ENCODE data around the gene LAMA4. TPM values are rescaled to one million over a fixed set of nuclear protein-coding genes. Genes with fewer than 3 reads are reported as not detected.

LAMA4 gene
- total RNA-seq, 1 experiment from 2014 or later: 1.1 TPM

GRCh38 chr6:112169541-112169940, 84.8 kb downstream of the LAMA4 start:
- no peaks in the 10 kb centered on the region for H3K9me3 ChIP-seq (ENCODE audit: control insufficient read depth, low read depth, low read length)
- no peak overlapping the region for H2BK15ac ChIP-seq (ENCODE audit: low read depth, low read length)
- no peak overlapping the region for H3K4me3 Mint-ChIP-seq
- H3K9me3 Mint-ChIP-seq: no peaks in the 10 kb centered on the region
- no peak overlapping the region for H2BK20ac ChIP-seq (ENCODE audit: low read depth, low read length, poor library complexity, severe bottlenecking)
- H2BK12ac ChIP-seq (ENCODE audit: insufficient read length, low read depth, low read length): no peak overlapping the region
- H3K23me2 ChIP-seq (ENCODE audit: insufficient read length, low read depth, low read length, poor library complexity, severe bottlenecking): no peaks in the 10 kb centered on the region
- WGBS (ENCODE audit: extremely low coverage, insufficient read length, low lambda C conversion rate): no CpG with 5 or more reads among the region's 1 CpG
- H4K5ac ChIP-seq (ENCODE audit: insufficient read length, low read depth, low read length): no peak overlapping the region
- H3K27me3 Mint-ChIP-seq (ENCODE audit: low read depth): peaks cover 2% of the 10 kb centered on the region; the same call in 1 of the 2 replicates
- H2AFZ ChIP-seq (ENCODE audit: low read length): no peak overlapping the region
- no peak overlapping the region for H2AK5ac ChIP-seq (ENCODE audit: insufficient read length, low read length)
- H3K79me1 ChIP-seq (ENCODE audit: insufficient read depth, low read depth, low read length, poor library complexity, severe bottlenecking): no peaks in the 10 kb centered on the region
- H2BK120ac ChIP-seq (ENCODE audit: low read depth, low read length, poor library complexity, severe bottlenecking): no peak overlapping the region
- DNase-seq: no peak
- no peak overlapping the region for H4K8ac ChIP-seq (replicated peaks; ENCODE audit: insufficient read length, low read depth, low read length)
- H4K20me1 ChIP-seq (ENCODE audit: control insufficient read depth, insufficient read depth, insufficient read length): no peaks in the 10 kb centered on the region
- no peak overlapping the region for H3K4ac ChIP-seq (ENCODE audit: low read depth, low read length)
- no peak overlapping the region for H3K4me2 ChIP-seq (ENCODE audit: insufficient read depth, insufficient read length, low read length)
- no peak overlapping the region for H3K27ac Mint-ChIP-seq
- H3K18ac ChIP-seq (ENCODE audit: insufficient read length, low read depth, low read length): no peak overlapping the region
- H3K56ac ChIP-seq (ENCODE audit: insufficient read length, low read depth, low read length): no peak overlapping the region
- no peak overlapping the region for H3K14ac ChIP-seq (ENCODE audit: insufficient read depth, low read length)
- H3K4me1 ChIP-seq (ENCODE audit: insufficient read depth, low read length): no peaks in the 10 kb centered on the region; the same call in 1 of the 2 replicates
- H3K27ac ChIP-seq (ENCODE audit: insufficient read length, low read depth, low read length): no peak overlapping the region
- no peaks in the 10 kb centered on the region; a peak in 1 of 7 replicates for H3K36me3 Mint-ChIP-seq (ENCODE audit: insufficient read depth in 1 of 3, low read depth in 3 of 3)
- H4K91ac ChIP-seq (ENCODE audit: insufficient read length, low read depth, low read length): no peak overlapping the region
- no peak overlapping the region for H3K9ac ChIP-seq (ENCODE audit: extremely low read depth, insufficient read length, low read length)
- H3T11ph ChIP-seq (ENCODE audit: low read length): no peak overlapping the region
- no peaks in the 10 kb centered on the region for H3K27me3 ChIP-seq (ENCODE audit: insufficient read depth, low read length)
- H3K79me2 ChIP-seq (ENCODE audit: insufficient read depth, low read length): no peaks in the 10 kb centered on the region
- no peak for TF ChIP-seq CTCF (conservative IDR thresholded peaks at IDR 0.05)
- no peak overlapping the region for H3K23ac ChIP-seq (ENCODE audit: insufficient read length, low read depth, low read length)
- H2BK5ac ChIP-seq (ENCODE audit: insufficient read length, low read length): no peak overlapping the region
- H3K4me1 Mint-ChIP-seq: peaks cover 4 to 8% of the 10 kb centered on the region in 2 experiments
